ENCODE data around the gene MTMR1.

MTMR1 gene

GRCh38 chrX:150763810-150764209 is 70.6 kb downstream of the MTMR1 start:
- no peak for DNase-seq

- DNase-seq, result no peak
Observed at GRCh38 chrX:150765237-150765636, 72.0 kb downstream of the MTMR1 start.

GRCh38 chrX:150765782-150766350 is 72.7 kb downstream of the MTMR1 start:
- DNase-seq, result no peak

GRCh38 chrX:150766351-150767044 is 73.3 kb downstream of the MTMR1 start:
- DNase-seq, result no peak

- no peak for DNase-seq
Observed at GRCh38 chrX:150767045-150767395, 73.8 kb downstream of the MTMR1 start.

GRCh38 chrX:150767475-150768131 is 74.4 kb downstream of the MTMR1 start:
- DNase-seq, result no peak

GRCh38 chrX:150768132-150768485 is 74.9 kb downstream of the MTMR1 start:
- DNase-seq, result no peak

GRCh38 chrX:150768580-150769190 is 75.5 kb downstream of the MTMR1 start:
- DNase-seq, result no peak

- no peak for DNase-seq
Observed at GRCh38 chrX:150769408-150769807, 76.2 kb downstream of the MTMR1 start.

GRCh38 chrX:150770623-150771022 is 77.4 kb downstream of the MTMR1 start:
- DNase-seq, result no peak

GRCh38 chrX:150771116-150771515 is 77.9 kb downstream of the MTMR1 start:
- DNase-seq, result no peak

GRCh38 chrX:150772150-150772970 is 79.2 kb downstream of the MTMR1 start:
- DNase-seq, result peak; percentile 18

- no peak for DNase-seq
Observed at GRCh38 chrX:150773117-150773516, 79.9 kb downstream of the MTMR1 start.

- no peak for DNase-seq
Observed at GRCh38 chrX:150773634-150774033, 80.4 kb downstream of the MTMR1 start.

- no peak for DNase-seq
Observed at GRCh38 chrX:150774798-150775568, 81.8 kb downstream of the MTMR1 start.

- DNase-seq, result no peak
Observed at GRCh38 chrX:150775569-150776350, 82.6 kb downstream of the MTMR1 start.

GRCh38 chrX:150777328-150777992 is 84.3 kb downstream of the MTMR1 start:
- DNase-seq, result no peak

- DNase-seq, result no peak
Observed at GRCh38 chrX:150779385-150779784, 86.2 kb downstream of the MTMR1 start.

- no peak for DNase-seq
Observed at GRCh38 chrX:150781677-150782076, 88.5 kb downstream of the MTMR1 start.

- no peak for DNase-seq
Observed at GRCh38 chrX:150790021-150790420, 96.8 kb downstream of the MTMR1 start.

GRCh38 chrX:150792949-150793527 is 99.8 kb downstream of the MTMR1 start:
- DNase-seq, result no peak

Data from NCI-H748 treated with DMSO at 0.1 percent for 48 hours (cell line).